ENCODE results near the gene GMNC.

The GMNC gene

GRCh38 chr3:190848870-190849269 is 13.6 kb downstream of the GMNC start:
- no peak for DNase-seq (ENCODE audit: low spot score)

- DNase-seq (ENCODE audit: low spot score) = no peak
Observed at GRCh38 chr3:190847436-190847835, 15.1 kb downstream of the GMNC start.

GRCh38 chr3:190840146-190840545 is 22.3 kb downstream of the GMNC start:
- DNase-seq (ENCODE audit: low spot score) = no peak

GRCh38 chr3:190831225-190831624 is 31.3 kb downstream of the GMNC start:
- DNase-seq (ENCODE audit: low spot score) = no peak

- no peak for DNase-seq (ENCODE audit: low spot score)
Observed at GRCh38 chr3:190830031-190830430, 32.5 kb downstream of the GMNC start.

- DNase-seq (ENCODE audit: low spot score) = no peak
Observed at GRCh38 chr3:190826018-190826417, 36.5 kb downstream of the GMNC start.

GRCh38 chr3:190825386-190826016 is 37.0 kb downstream of the GMNC start:
- no peak for DNase-seq (ENCODE audit: low spot score)

GRCh38 chr3:190811775-190812480 is 50.6 kb downstream of the GMNC start:
- peak; percentile 76 for DNase-seq (ENCODE audit: low spot score)

- DNase-seq (ENCODE audit: low spot score) = no peak
Observed at GRCh38 chr3:190810957-190811356, 51.5 kb downstream of the GMNC start.

- DNase-seq (ENCODE audit: low spot score) = no peak
Observed at GRCh38 chr3:190809351-190809750, 53.1 kb downstream of the GMNC start.

- DNase-seq (ENCODE audit: low spot score) = no peak
Observed at GRCh38 chr3:190807719-190808375, 54.6 kb downstream of the GMNC start.
